Spleen (tissue), 7 donors: ENCODE data around the gene C10orf67.

Experiments
- CTCF ChIP-seq, 11 experiments: fragments of 200-600 bp in 7 of 11; fragments of 450-650 bp in 4 of 11; sonication (generic) in 4 of 11; IDR thresholded peaks in 8 of 11; conservative IDR thresholded peaks in 3 of 11; 1 replicate in 7 of 11; 2 replicates in 4 of 11; pipeline versions ENCODE4 v1.4.0 to v1.8.0; 2016 to 2021; ENCODE audit warnings: antibody characterized with exemption in 11 of 11, inconsistent platforms in 4 of 11, mild to moderate bottlenecking in 1 of 11
- POLR2A ChIP-seq, 3 donors: fragments of 450-650 bp; IDR thresholded peaks; one replicate each; pipeline ENCODE4 v1.5.1; 2017; ENCODE audit warnings: antibody characterized with exemption in 3 of 3, mild to moderate bottlenecking in 1 of 3
- donor health status: DM: no; HTN: no; CAD: no; lungs with moderate emphysema.
- donor health status: DM: no; HTN: no; CAD: no.
- donor health status: DM: no; HTN: no; CAD: no.

- TF ChIP-seq CTCF (IDR thresholded peaks at IDR 0.05 in 8 of 11, conservative IDR thresholded peaks at IDR 0.05 in 3 of 11) (no peak), POLR2A (IDR thresholded peaks at IDR 0.05) (no peak)
These were observed 90.8 kb downstream of the C10orf67 start for GRCh38 chr10:23253780-23254179.
